GM19395 (cell line): Measurements from ENCODE around the gene GPHA2.

ENCODE experiments used
- ATAC-seq: cut with Tn5 transposase; IDR thresholded peaks from one replicate; pipeline ENCODE4 v1.9.1; 2021; ENCODE audit warnings: mild to moderate bottlenecking, moderate library complexity; ENCODE audit not compliant: unreplicated experiment

The GPHA2 gene

DNA sequence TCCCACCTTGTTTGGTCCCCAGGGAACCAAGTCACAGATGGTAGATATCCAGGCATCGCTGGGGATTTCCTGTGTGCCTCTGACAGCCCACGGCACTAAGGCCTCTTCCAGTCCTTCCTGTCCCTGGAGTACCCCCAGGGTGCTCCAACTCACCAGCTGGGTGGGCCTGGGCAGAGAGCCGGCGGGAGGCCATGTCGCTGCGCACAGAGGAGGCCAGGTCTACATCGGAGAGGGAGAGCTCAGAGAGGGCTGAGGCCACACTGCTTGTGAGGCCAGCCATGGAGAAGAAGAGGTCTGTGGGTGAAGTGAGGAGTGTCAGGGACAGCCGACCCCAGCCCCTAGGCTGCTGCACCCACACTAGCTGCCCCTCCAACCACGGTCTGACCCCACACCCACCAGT is 24.0 kb downstream of the GPHA2 start:
- no peak for ATAC-seq

DNA sequence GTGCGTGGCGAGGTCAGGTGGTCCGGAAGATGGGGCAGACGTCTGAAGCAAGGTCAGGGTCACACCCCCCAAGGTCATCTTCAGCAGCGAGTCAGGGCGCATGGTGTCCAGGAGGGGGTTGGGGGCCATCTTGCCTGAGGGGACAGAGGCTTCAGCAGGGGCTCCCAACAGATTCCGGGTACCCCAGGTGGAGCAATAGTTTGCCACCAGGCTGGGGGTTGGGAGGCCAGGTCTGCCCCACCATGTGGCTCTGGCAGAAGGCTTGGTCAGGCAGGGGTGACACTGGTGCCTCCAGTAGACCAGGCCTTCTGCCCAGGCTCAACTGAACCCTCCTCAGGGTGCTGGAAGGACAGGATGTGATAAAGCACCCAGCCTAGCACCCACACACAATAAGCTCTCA is 24.6 kb downstream of the GPHA2 start:
- no peak for ATAC-seq

GRCh38 chr11:64910451-64911093 is 25.1 kb downstream of the GPHA2 start:
- ATAC-seq = no peak

- ATAC-seq = no peak
These were observed 25.9 kb downstream of the GPHA2 start for GRCh38 chr11:64909653-64910343.

GRCh38 chr11:64908766-64909165 is 26.9 kb downstream of the GPHA2 start:
- no peak for ATAC-seq

DNA sequence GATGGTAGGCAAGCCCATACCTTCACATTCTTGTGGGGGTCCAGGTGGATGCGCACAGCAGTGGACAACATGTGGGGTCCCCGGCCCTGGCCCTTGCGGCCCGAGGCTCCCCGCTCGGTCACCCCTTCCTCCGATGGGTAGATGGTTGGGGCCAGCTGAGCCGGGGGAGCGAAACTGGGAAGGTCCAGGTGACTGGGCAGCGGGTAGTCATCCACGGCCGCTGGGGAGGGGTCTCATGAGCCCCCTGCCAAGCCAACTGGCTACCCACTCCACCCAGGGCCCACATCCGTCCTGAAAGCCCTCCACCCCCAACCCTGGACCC is 29.4 kb downstream of the GPHA2 start:
- ATAC-seq = no peak

- no peak for ATAC-seq
These were observed 30.0 kb downstream of the GPHA2 start for GRCh38 chr11:64905516-64906313.

GRCh38 chr11:64903291-64903833 is 32.3 kb downstream of the GPHA2 start:
- ATAC-seq = no peak

DNA sequence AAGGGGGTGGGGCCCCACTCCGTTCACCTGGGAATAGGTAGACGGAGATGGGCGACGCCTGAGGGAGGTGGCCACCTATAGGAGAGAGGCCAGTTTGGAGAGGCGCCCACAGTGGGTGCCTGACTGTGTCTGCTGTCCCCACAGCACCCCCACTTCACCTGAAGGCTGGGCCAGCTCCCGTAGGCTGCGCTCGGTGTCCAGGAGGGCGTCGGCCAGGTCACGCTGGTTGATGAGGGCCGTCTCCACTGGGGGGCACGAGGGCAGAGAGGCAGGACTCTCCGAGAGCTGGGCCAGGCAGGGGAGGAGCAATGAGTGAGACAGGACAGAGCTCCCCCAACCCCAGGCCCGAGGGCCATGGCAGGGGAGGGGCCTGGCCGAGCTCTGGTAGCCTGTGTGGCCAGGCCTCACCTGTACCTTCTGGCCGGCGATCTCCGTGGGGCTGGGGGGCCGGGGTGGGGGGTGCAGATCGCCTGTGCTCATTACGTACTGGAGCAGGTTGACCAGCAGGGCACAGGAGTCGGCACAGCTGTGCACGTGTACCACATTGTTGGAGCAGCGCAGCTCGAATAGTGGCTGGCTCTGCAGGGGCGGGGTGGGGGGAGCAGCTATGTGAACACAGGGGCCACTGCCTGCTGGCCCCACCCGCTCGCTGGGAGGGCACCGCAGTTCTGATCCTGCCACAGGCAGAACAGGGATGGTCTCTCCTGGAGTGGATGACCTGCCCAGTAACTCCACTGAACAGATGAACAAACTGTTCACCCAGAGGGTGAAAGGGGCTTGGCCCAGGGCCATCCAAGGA is 33.4 kb downstream of the GPHA2 start:
- ATAC-seq = no peak

GRCh38 chr11:64900774-64901173 is 34.9 kb downstream of the GPHA2 start:
- ATAC-seq = no peak

DNA sequence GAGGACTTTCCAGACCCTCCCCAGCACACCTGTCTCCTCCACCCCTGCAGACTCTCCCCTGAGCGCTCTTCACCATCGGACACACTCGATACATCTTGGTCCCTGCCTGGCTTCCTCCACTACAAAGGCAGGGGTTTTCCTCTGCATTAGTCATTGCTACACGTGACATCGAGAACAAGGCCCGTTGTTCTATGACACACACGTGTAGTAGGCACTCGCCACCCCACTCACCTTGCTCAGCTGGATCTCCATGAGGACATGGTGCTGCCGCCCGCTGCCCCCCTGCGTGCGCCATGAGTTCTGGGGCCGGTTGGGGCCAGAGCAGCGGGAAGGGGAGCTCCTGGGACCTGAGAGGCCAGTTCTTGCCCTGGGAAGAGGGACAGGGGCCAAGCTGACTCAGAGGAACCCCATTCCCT is 35.4 kb downstream of the GPHA2 start:
- ATAC-seq = no peak

GRCh38 chr11:64898541-64898940 is 37.2 kb downstream of the GPHA2 start:
- no peak for ATAC-seq

- no peak for ATAC-seq
These were observed 37.6 kb downstream of the GPHA2 start for GRCh38 chr11:64898076-64898445.

DNA sequence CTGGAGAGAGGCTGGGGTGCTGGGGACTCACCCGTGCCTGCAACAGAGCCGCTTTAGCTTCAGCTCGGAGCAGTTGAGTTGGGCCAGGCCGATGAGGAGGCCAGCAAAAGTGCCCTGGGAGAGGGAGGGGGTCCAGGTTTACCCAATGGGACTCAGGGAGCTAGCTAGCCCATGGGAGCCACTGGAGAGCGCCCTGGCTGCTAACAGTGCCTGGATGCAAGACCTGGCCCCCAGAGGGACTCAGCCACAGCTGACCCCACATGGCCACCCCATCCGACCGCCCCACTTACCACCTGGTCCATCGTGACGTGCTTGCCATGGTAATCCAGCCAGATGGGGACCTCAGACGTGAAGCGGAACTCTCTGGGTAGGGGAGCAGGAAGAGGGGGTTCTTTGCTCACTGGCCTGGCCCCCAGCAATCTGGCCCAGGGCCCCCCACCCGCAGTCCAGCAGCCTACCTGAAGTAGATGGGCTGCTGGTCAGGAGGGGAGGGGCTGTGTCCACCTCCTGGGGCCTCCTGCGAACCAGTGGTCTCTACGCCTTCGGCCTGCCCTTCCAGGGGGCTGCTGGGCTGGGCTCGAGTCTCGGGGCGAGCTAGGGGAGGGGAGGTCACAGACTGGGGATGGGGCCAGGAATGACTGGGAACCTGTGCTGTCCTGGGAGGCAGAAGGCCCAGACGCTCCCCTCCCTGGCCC is 38.2 kb downstream of the GPHA2 start:
- no peak for ATAC-seq

DNA sequence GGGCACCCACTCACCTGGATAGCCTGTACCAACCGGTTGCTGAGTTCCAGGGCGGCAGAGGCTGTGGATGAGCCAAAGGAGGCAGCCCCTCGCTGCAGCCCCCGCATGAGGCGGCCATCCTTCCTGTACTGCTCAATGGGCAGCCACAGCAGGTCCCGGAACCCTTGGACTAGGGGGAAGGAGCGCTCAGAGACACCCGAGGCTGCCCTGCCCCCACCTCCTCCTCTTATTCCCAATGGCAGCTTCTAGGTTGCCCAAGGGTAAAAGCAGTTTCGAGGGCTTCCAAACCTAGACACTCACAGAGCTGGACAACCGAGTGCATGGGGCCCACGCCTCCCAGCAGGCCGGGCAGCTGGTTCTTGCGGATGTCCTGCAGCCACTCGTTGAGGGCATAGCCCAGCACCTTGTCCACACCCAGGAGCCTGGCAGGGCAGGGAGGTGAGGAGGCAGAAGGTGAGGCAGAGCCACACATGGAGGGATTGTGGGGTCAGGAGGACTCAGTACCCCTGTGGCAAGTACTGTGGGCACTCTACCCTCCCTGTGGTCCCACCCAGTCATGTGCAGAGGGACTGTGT is 39.2 kb downstream of the GPHA2 start:
- ATAC-seq = no peak

- ATAC-seq = no peak
These were observed 40.8 kb downstream of the GPHA2 start for GRCh38 chr11:64894812-64895452.

DNA sequence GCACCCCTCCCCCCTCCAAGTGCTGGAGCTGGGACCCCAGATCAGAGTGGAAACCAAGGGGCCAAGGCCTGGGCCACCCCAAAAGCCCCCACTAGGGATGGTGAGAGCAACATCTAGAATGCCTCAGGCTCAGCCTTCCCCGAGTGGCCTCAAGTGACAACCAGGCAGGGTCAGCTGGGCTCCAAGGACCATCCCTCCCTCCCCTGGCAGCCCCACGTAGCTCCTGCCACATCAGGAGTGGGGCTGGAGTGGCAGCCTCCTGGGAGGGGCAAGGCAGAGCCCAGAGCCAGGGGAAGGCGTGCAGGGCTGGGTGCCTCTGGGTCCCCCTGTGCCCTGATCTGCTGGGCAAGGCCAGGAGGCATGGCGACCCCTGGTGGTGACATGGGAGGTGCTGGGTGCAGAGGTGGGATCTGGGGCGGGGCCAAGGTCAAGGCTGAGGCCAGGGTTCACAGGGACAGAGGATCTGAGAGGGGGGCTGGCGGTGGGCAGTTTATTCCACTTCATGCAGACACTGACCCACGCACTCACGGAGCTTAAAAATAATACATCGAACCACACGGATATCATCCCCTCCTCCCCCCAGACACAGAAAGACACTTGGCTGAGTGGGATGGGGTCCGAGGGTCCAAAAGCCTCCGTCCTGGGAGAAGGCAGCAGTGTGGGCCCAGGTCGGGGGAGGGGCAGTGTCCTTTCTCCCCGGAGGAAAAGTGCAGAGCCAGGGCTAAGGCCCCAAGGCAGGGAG is 41.5 kb downstream of the GPHA2 start:
- ATAC-seq = peak; percentile 60

DNA sequence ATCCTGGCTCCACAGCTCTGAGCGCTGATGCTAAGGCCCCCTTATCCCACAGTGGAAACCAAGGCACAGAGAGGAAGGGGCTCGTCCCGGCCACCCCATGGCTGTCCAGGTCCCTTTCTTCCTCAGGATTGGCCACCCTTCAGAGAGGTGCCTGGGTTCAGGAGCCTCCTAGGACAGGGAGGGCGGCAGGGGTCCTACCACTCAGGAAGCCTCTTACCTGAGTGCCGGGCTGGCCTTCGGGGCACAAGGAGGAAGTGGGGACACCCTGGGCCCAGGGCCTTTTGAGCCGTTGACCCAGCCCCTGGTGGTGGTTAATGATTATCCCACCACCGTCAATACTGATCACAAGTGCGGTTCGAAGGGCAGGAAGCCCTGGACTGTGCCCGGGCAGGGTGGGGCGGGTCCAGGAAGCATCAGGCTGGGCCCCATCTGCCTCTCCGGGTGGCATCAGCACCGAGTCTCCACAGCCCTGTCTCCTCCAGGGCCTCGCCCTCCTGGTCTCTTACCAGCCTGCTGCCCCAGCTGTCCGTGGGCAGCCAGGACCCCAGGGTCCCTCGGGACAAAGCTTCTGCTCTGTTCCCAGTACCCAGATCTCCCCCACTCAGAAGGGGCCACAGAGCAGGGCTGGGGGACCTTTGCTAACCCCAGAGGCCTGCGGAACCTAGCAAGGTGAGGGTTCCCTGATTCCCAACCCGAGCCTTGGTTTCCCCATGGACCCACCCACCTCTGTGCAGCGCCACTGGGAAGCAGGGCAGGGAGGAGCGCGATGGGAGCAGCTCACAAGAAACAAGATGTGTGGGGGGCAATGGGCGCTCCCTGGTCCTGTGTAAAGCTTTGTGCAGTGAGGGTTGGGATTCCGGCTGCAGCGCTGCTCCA is 42.3 kb downstream of the GPHA2 start:
- ATAC-seq = no peak
